Esophagus muscularis mucosa (tissue), 4 donors: ENCODE measurements around the gene SCN8A. TPM values are rescaled to one million over a fixed set of nuclear protein-coding genes. Genes with fewer than 3 reads are reported as not detected.

Experiments used
- DNase-seq: peaks from one replicate; pipeline ENCODE4 v3.0.0-alpha.2; 2017; ENCODE audit errors: extremely low spot score
- H3K27ac ChIP-seq, 4 donors: fragments of 200-600 bp; sonication (generic); replicated peaks in 1 of 4; 1 replicate in 3 of 4; 2 replicates in 1 of 4; pipeline ENCODE4 v1.5.1; 2016 to 2019; ENCODE audit warnings: mild to moderate bottlenecking in 1 of 4
- H3K27me3 ChIP-seq, 4 donors: fragments of 200-600 bp; sonication (generic); one replicate each; pipeline versions ENCODE4 v1.5.1 to v1.6.0; 2016 to 2019
- H3K36me3 ChIP-seq, 4 donors: fragments of 200-600 bp; sonication (generic); one replicate each; pipeline ENCODE4 v1.5.1; 2016 to 2019
- H3K4me1 ChIP-seq, 4 donors: fragments of 200-600 bp; sonication (generic); one replicate each; pipeline ENCODE4 v1.5.1; 2016 to 2019
- H3K4me3 ChIP-seq, 4 donors: fragments of 200-600 bp; sonication (generic); 1 replicate in 2 of 4; 2 replicates in 2 of 4; pipeline ENCODE4 v1.5.1; 2016 to 2019; ENCODE audit warnings: mild to moderate bottlenecking in 4 of 4, moderate library complexity in 1 of 4
- H3K9me3 ChIP-seq, 4 donors: fragments of 200-600 bp; sonication (generic); 1 replicate in 3 of 4; 2 replicates in 1 of 4; pipeline ENCODE4 v1.5.1; 2016 to 2019
- CTCF ChIP-seq, 3 experiments: fragments of 200-600 bp in 2 of 3; fragments of 450-650 bp in 1 of 3; sonication (generic) in 2 of 3; IDR thresholded peaks; one replicate each; pipeline ENCODE4 v1.5.1; 2017 to 2019; ENCODE audit warnings: antibody characterized with exemption in 3 of 3, mild to moderate bottlenecking in 2 of 3, moderate library complexity in 1 of 3
- EP300 ChIP-seq: sonication (generic); formaldehyde crosslinking; IDR thresholded peaks from one replicate; pipeline ENCODE4 v1.6.1; 2017; ENCODE audit warnings: antibody characterized with exemption
- POLR2A ChIP-seq: fragments of 450-650 bp; IDR thresholded peaks from one replicate; pipeline ENCODE4 v1.6.1; 2017; ENCODE audit warnings: antibody characterized with exemption, moderate library complexity, mild to moderate bottlenecking, low read depth
- POLR2AphosphoS5 ChIP-seq, 2 donors: sonication (generic); formaldehyde crosslinking; IDR thresholded peaks; one replicate each; pipeline ENCODE4 v1.6.1; 2017; ENCODE audit warnings: antibody characterized with exemption in 2 of 2
- WGBS: methylation state at CpG from one replicate; pipeline ENCODE4 v1.1.5; 2018; 5-methylcytosine and 5-hydroxymethylcytosine counted together
- intact Hi-C: fragments of 100-400 bp; cut with DNase I; formaldehyde crosslinking; loops from one replicate; pipeline ENCODE4 v1.15.1; 2023
- total RNA-seq, 4 donors: library from RNA; depleted of rRNA; stranded (reverse); fragments of >200 nt; gene quantifications; one replicate each; pipeline versions ENCODE4 v1.1.0 to v1.2.1, GENCODE V29; 2016

SCN8A gene
- total RNA-seq, 4 donors from 2014 or later: 0.26 to 0.42 (median 0.31) TPM

GRCh38 chr12:51815571-51815970, 224.5 kb downstream of the SCN8A start:
- DNase-seq: no peak
- Histone ChIP-seq H3K4me3 (peak overlapping the region in 1 of 4 donors; percentile 59), H3K9me3 (no peaks in the 10 kb centered on the region), H3K27me3 (peaks cover 0 to 65% (median 9%) of the 10 kb centered on the region in 4 donors), H3K4me1 (peaks cover 14 to 28% (median 25%) of the 10 kb centered on the region in 4 donors), H3K36me3 (no peaks in the 10 kb centered on the region), H3K27ac (no peak overlapping the region)
- intact Hi-C loops: no loop called here
- TF ChIP-seq EP300: no peak
- 89% methylated on average over 6 of the region's 6 CpGs for WGBS

GRCh38 chr12:51817027-51817953, 226.3 kb downstream of the SCN8A start:
- H3K27ac ChIP-seq: no peak overlapping the region
- TF ChIP-seq CTCF (IDR thresholded peaks at IDR 0.05) (no peak), POLR2A (no peak), EP300 (no peak), POLR2AphosphoS5 (IDR thresholded peaks at IDR 0.05) (no peak)
- H3K36me3 ChIP-seq: no peaks in the 10 kb centered on the region
- WGBS: 87% methylated on average over 10 of the region's 10 CpGs
- peaks cover 0 to 82% (median 14%) of the 10 kb centered on the region in 4 donors for H3K27me3 ChIP-seq
- H3K9me3 ChIP-seq: no peaks in the 10 kb centered on the region
- no peak for DNase-seq
- no peak overlapping the region for H3K4me3 ChIP-seq
- intact Hi-C loops: no loop called here
- H3K4me1 ChIP-seq: peaks cover 14 to 43% (median 35%) of the 10 kb centered on the region in 4 donors

- Histone ChIP-seq H3K27ac (no peak overlapping the region), H3K4me1 (peaks cover 14 to 43% (median 35%) of the 10 kb centered on the region in 4 donors), H3K36me3 (no peaks in the 10 kb centered on the region), H3K9me3 (no peaks in the 10 kb centered on the region), H3K27me3 (peaks cover 0 to 90% (median 14%) of the 10 kb centered on the region in 4 donors), H3K4me3 (no peak overlapping the region)
- intact Hi-C loops: no loop called here
- DNase-seq: no peak
- 75% methylated on average over 1 of the region's 5 CpGs for WGBS
- no peak for TF ChIP-seq CTCF (IDR thresholded peaks at IDR 0.05)
- TF ChIP-seq POLR2A: no peak
- no peak for TF ChIP-seq POLR2AphosphoS5 (IDR thresholded peaks at IDR 0.05)
- no peak for TF ChIP-seq EP300
Measured at GRCh38 chr12:51818086-51818485, 227.1 kb downstream of the SCN8A start.

GRCh38 chr12:51818566-51819300, 227.7 kb downstream of the SCN8A start:
- TF ChIP-seq POLR2AphosphoS5 (IDR thresholded peaks at IDR 0.05) (no peak), POLR2A (no peak), EP300 (no peak), CTCF (IDR thresholded peaks at IDR 0.05) (no peak)
- DNase-seq: no peak
- Histone ChIP-seq H3K4me3 (no peak overlapping the region), H3K27ac (no peak overlapping the region), H3K27me3 (peaks cover 0 to 92% (median 14%) of the 10 kb centered on the region in 4 donors), H3K36me3 (no peaks in the 10 kb centered on the region), H3K4me1 (peaks cover 14 to 43% (median 34%) of the 10 kb centered on the region in 4 donors), H3K9me3 (no peaks in the 10 kb centered on the region)
- 77% methylated on average over 4 of the region's 4 CpGs for WGBS
- intact Hi-C loops: no loop called here
